ENCODE results near the gene ZP1.
"Not testable (repeated sequence)": the region's sequence is repeated elsewhere in the genome, so short reads cannot be mapped to it uniquely, and the experiment has no call there.

ZP1 gene

DNA sequence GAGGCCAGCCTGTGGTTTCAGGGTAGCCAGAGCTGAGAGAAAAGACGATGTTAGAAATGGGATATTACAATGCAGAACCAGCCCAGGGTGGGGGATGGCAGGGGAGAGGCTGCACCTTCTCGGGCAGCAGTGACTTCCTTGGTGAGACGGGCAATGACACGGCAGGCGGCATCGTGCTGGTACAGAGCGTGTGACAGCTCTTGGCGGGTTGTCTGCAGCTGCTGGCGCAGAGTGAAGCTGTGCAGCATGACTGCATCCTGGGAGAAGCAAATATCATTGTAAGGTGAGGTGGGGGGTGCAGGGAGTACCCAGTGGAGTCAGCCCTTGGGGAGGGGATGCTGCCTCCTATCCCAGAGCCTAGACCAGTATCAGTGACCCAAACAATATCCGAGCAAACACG is 35.3 kb downstream of the ZP1 start:
- TF ChIP-seq, protein P1, sequence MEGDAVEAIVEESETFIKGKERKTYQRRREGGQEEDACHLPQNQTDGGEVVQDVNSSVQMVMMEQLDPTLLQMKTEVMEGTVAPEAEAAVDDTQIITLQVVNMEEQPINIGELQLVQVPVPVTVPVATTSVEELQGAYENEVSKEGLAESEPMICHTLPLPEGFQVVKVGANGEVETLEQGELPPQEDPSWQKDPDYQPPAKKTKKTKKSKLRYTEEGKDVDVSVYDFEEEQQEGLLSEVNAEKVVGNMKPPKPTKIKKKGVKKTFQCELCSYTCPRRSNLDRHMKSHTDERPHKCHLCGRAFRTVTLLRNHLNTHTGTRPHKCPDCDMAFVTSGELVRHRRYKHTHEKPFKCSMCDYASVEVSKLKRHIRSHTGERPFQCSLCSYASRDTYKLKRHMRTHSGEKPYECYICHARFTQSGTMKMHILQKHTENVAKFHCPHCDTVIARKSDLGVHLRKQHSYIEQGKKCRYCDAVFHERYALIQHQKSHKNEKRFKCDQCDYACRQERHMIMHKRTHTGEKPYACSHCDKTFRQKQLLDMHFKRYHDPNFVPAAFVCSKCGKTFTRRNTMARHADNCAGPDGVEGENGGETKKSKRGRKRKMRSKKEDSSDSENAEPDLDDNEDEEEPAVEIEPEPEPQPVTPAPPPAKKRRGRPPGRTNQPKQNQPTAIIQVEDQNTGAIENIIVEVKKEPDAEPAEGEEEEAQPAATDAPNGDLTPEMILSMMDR (IDR thresholded peaks at IDR 0.05; ENCODE audit: low read depth, low read length, missing control alignments), result no peak
- in situ Hi-C loops (cut with HindIII; ENCODE audit: low sequenced_read_pairs), result no loop called here
- no peak for DNase-seq (ENCODE audit: low read depth)
- H3K4me3 ChIP-seq (ENCODE audit: low read depth, low read length), result no peak overlapping the region

DNA sequence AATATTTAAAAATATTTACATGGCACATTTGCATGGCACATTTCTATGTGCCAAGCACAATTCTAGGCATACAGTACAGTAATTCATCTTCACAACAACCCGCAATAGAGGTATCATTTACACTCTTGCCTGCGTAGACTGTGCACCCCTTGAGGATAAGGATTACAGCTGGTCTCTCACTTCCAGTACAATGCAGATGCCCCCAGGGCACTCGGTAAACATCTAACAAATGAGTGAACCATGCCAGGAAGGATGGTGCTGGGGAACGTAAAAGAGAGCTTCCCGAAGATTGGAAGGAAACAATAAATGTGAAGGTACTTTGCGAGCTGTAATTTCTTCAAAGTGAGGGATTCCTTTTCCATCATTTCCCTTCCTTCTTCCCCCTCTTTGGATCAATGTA is 37.7 kb downstream of the ZP1 start:
- TF ChIP-seq, protein P1 (IDR thresholded peaks at IDR 0.05; ENCODE audit: low read depth, low read length, missing control alignments), result no peak
- H3K4me3 ChIP-seq (ENCODE audit: low read depth, low read length), result peak overlapping the region; percentile 77
- in situ Hi-C loops (cut with HindIII; ENCODE audit: low sequenced_read_pairs), result no loop called here
- no peak for DNase-seq (ENCODE audit: low read depth)

DNA sequence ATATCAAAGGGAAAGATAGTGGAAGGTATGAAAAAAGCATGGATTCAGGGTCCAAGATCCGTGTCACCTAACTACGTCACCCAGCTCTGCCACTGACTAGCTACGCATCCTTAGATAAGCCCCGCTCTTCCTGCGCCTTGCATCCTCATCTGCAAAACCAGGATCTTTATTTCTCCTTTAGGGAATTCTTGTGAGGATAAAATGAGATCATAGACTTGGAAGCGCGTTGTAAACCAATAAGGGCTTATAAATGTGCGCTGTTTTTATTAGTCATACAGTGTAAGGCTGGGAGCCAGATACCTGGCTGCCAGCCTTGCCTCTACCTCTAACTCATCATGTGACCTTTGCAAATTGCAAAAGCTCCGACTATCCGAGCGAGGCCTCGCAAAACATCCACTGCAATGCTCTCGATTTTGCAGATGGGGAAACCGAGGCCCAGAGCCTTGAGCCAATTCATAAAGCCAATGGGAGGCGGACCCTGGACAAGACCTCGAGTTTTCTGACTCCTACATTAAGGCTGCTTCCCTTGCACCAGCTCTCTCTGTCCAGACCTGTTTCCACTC is 38.3 kb downstream of the ZP1 start:
- peak overlapping the region; percentile 77 for H3K4me3 ChIP-seq (ENCODE audit: low read depth, low read length)
- no peak for DNase-seq (ENCODE audit: low read depth)
- TF ChIP-seq, protein P1 (IDR thresholded peaks at IDR 0.05; ENCODE audit: low read depth, low read length, missing control alignments), result no peak
- in situ Hi-C loops (cut with HindIII; ENCODE audit: low sequenced_read_pairs), result no loop called here

DNA sequence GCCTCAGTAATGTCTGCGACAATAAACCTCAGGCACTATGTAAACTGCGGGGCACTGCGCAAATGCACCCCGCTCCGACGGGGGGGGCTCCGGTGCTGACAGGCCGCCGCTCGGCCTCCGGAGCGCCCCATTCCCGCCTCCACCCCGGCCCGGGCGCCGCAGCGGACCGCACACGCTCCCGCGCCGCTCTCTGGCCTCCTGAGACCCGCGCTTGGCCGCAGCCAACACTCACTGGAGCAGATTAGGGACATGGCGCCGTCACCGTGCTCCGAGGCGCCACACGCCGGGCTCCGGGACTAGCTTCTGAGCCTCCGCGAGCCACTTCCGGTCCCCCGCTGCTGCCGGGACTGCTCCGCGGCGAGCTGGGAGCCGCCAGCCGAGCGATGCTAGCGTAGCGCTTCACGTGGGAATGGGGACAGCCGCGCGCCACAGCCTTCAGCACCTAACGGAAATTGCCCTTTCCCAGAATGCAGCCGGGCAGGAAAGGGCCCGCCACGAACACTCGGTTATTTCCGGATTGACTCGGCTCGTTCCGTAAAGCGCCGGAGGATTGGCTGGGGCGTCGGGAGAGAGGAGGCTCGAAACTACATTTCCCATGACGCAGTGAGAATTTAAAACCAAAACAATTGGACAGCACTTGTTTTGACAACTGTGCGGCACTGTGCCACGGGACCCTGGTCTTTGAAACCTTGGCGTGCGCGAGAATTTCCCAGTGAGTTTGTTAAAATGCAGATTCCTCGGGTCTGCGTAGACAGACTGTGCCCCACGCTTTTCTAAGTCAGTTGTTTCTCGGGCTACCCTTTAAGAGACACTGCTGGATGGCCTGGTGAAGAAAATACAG is 39.0 kb downstream of the ZP1 start, which contains the start of gene PRPF19:
TSS of gene PRPF19 (minus strand) at position 454 of the 841 bp plus-strand sequence. CDS start at position 251, 203 bp downstream.
- H3K4me3 ChIP-seq (ENCODE audit: low read depth, low read length), result peak within 1 kb of the TSS; percentile 77
- TF ChIP-seq, protein P1 (IDR thresholded peaks at IDR 0.05; ENCODE audit: low read depth, low read length, missing control alignments), result no peak
- DNase-seq (ENCODE audit: low read depth), result peak; percentile 88
- in situ Hi-C loops (cut with HindIII; ENCODE audit: low sequenced_read_pairs), result no loop called here

DNA sequence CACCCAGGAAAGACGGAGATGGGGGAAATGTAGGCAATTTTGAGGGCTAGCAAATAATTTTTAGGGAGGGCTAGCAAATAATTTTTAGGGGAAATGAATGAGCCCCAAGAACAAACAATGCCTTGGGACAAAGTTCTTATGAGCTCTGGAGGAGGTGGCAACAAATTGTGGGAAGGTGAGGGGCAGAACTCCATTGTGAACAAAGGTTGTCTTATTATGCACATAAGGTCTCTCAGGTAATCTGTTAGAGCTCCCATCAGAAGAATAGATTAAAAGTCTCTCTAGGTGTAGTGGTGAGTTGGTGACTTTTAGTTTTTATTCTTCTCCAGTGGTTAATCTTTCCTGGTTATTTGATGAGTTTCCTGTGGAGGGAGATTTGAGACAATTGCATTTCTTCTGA is 41.5 kb downstream of the ZP1 start:
- TF ChIP-seq, protein P1 (IDR thresholded peaks at IDR 0.05; ENCODE audit: low read depth, low read length, missing control alignments), result no peak
- H3K4me3 ChIP-seq (ENCODE audit: low read depth, low read length), result no peak overlapping the region
- DNase-seq (ENCODE audit: low read depth), result no peak
- in situ Hi-C loops (cut with HindIII; ENCODE audit: low sequenced_read_pairs), result no loop called here

DNA sequence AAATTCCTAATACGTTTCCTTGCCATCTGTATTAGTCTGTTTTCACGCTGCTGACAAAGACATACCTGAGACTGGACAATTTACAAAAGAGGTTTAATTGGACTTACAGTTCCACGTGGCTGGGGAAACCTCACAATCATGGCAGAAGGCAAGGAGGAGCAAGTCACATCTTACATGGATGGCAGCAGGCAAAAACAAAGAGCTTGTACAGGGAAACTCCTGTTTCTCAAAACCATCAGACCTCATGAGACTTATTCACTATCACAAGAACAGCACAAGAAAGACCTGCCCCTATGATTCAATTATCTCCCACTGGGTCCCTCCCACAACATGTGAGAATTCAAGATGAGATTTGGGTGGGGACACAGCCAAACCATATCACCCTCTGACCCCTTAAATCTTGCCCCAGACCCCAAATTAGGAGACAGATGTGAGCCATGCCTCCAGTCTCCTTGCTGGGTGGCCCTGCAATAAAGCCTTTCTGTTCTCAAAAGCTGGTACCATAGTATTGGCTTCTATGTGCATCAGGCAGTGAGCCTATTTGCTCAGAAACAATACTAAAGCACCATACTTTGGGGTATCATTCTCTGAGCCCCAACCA is 42.4 kb downstream of the ZP1 start:
- DNase-seq (ENCODE audit: low read depth); H3K4me3 ChIP-seq (ENCODE audit: low read depth, low read length); in situ Hi-C loops (cut with HindIII; ENCODE audit: low sequenced_read_pairs): not testable (repeated sequence)

DNA sequence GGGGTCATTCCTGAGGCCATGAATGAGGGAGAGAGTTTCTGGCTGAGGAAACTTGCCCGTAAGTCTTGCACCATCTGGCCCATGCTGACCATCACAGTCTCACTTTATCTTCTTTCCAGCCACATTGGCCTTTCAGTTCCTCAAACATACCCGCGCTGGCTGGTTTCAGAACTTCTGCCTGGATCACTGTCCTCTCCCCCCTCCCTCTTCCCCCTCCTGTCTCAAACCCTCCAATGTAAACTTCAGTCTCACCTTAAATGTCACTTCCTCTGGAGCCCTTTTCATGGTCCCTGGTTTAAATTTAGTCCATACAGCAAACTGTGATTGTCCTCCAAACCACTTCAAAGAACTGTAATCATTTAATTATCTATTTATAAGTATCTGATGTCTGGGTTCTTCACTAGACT is 42.9 kb downstream of the ZP1 start:
- no peak for DNase-seq (ENCODE audit: low read depth)
- in situ Hi-C loops (cut with HindIII; ENCODE audit: low sequenced_read_pairs), result no loop called here
- TF ChIP-seq, protein P1 (IDR thresholded peaks at IDR 0.05; ENCODE audit: low read depth, low read length, missing control alignments), result no peak
- no peak overlapping the region for H3K4me3 ChIP-seq (ENCODE audit: low read depth, low read length)

All from astrocyte of the cerebellum (primary cell).